K562 (cell line): ENCODE results near the gene IL24. TPM values are rescaled to one million over a fixed set of nuclear protein-coding genes. Genes with fewer than 3 reads are reported as not detected.

Experiments
- CXXC5 ChIP-seq: fragments of 250-450 bp; sonication (Bioruptor Pico); IDR thresholded peaks from 2 replicates; pipeline ENCODE4 v1.8.0; 2022; ENCODE audit warnings: inconsistent platforms, mild to moderate bottlenecking, moderate library complexity
- ELF1 ChIP-seq: fragments of 200-800 bp; sonication (Bioruptor generic); IDR thresholded peaks from 2 replicates; pipeline ENCODE4 v1.6.1; 2016; ENCODE audit warnings: missing genetic modification characterization, missing compliant biosample characterization
- ETS2 ChIP-seq: IDR thresholded peaks from 2 replicates; pipeline ENCODE4 v1.6.1; 2016; ENCODE audit warnings: borderline replicate concordance, missing genetic modification characterization, mild to moderate bottlenecking, moderate library complexity, missing compliant biosample characterization; ENCODE audit not compliant: poor library complexity, severe bottlenecking
- HIVEP1 ChIP-seq: fragments of 250-450 bp; sonication (Bioruptor Pico); IDR thresholded peaks from 2 replicates; pipeline ENCODE4 v1.4.0; 2020; ENCODE audit warnings: mild to moderate bottlenecking
- MTA3 ChIP-seq: fragments of 450-650 bp; formaldehyde crosslinking; IDR thresholded peaks from 2 replicates; pipeline ENCODE4 v1.6.1; 2017; ENCODE audit warnings: mild to moderate bottlenecking, borderline replicate concordance
- SNIP1 ChIP-seq: fragments of 450-650 bp; IDR thresholded peaks from 2 replicates; pipeline ENCODE4 v1.7.1; 2017; ENCODE audit warnings: low read depth, mild to moderate bottlenecking
- SRF ChIP-seq, 2 experiments: fragments of 250-450, 450-650 bp in 1 of 2; sonication (Bioruptor Pico) in 1 of 2; sonication (generic) in 1 of 2; formaldehyde crosslinking; IDR thresholded peaks; 2 replicates each; pipeline versions ENCODE4 v1.5.0 to v1.5.1; 2020 to 2022; ENCODE audit warnings: mild to moderate bottlenecking in 1 of 2, missing genetic modification reagents in 1 of 2
- TBL1XR1 ChIP-seq, 2 experiments: IDR thresholded peaks; 2 replicates each; pipeline ENCODE4 v1.6.1; 2012; ENCODE audit warnings: improper control_type of control experiment in 2 of 2, low read length in 2 of 2, mild to moderate bottlenecking in 1 of 2
- TFE3 ChIP-seq: fragments of 450-650 bp; formaldehyde crosslinking; IDR thresholded peaks from 2 replicates; pipeline ENCODE4 v1.4.0; 2020; ENCODE audit warnings: mild to moderate bottlenecking, mixed read lengths
- THAP12 ChIP-seq: fragments of 250-450 bp; sonication (Bioruptor Pico); IDR thresholded peaks from 2 replicates; pipeline ENCODE4 v1.9.0; 2021; ENCODE audit warnings: mild to moderate bottlenecking, inconsistent platforms
- WHSC1 ChIP-seq: IDR thresholded peaks from one replicate; pipeline ENCODE4 v1.6.1; 2012; ENCODE audit warnings: low read length, control low read depth, inconsistent platforms
- ZBTB40 ChIP-seq, 2 experiments: fragments of 450-650 bp in 1 of 2; sonication (generic) in 1 of 2; formaldehyde crosslinking in 1 of 2; IDR thresholded peaks; 2 replicates each; pipeline versions ENCODE4 v1.7.1 to v1.9.0; 2016 to 2022; ENCODE audit warnings: inconsistent platforms in 1 of 2, mild to moderate bottlenecking in 1 of 2, missing genetic modification reagents in 1 of 2
- ZNF140 ChIP-seq: fragments of 250-450 bp; sonication (Bioruptor Pico); IDR thresholded peaks from 2 replicates; pipeline ENCODE4 v1.8.0; 2021; ENCODE audit warnings: moderate library complexity, mild to moderate bottlenecking, inconsistent platforms
- ZNF212 ChIP-seq: fragments of 450-650 bp; formaldehyde crosslinking; IDR thresholded peaks from 2 replicates; pipeline ENCODE4 v1.4.0; 2020; ENCODE audit warnings: mild to moderate bottlenecking
- ZNF444 ChIP-seq: fragments of 250-450 bp; sonication (Bioruptor Pico); IDR thresholded peaks from 2 replicates; pipeline ENCODE4 v1.4.0; 2020; ENCODE audit warnings: mild to moderate bottlenecking, moderate library complexity
- polyA plus RNA-seq, 8 experiments: library from polyadenylated mRNA; depleted of rRNA in 4 of 8; stranded (reverse) in 5 of 8; unstranded in 3 of 8; fragments of >200 nt; fragmentation: Nextera tagmentation in 2 of 8; fragmentation: Illumina TruSeq in 1 of 8; extraction: Ambion mirVana in 2 of 8; extraction: Trizol in 1 of 8; gene quantifications; 2 replicates each; pipeline versions ENCODE4 v1.2.1 to v1.2.3, GENCODE V29; 2011 to 2014; ENCODE audit warnings: inconsistent platforms in 1 of 8, missing spikeins in 1 of 8
- total RNA-seq, 7 experiments: library from RNA; depleted of rRNA in 6 of 7; stranded (reverse); fragments of >200 nt in 6 of 7; fragmentation: Illumina TruSeq in 2 of 7; extraction: Trizol in 2 of 7; gene quantifications; 2 replicates each; pipeline versions ENCODE4 v1.2.1 to v1.2.3, GENCODE V29; 2011 to 2021; ENCODE audit warnings: low replicate concordance in 1 of 7

The IL24 gene
- total and polyA plus RNA-seq, 9 of the 15 experiments (the other 6 are each of a cell fraction or from before 2014, with no cell fraction given): 0.04 to 0.19 TPM; not detected in 7

- TF ChIP-seq MTA3 (0 out of 2 replicates have a peak, but pooled peaks have one; percentile 26), TFE3 (CRISPR knock-in tag) (no peak), THAP12 (CRISPR knock-in tag) (no peak), SRF (CRISPR knock-in tag; IDR thresholded peaks at IDR 0.05) (0 out of 4 replicates have a peak, but pooled peaks of 1 of the 2 experiments have one; percentile 20), ZNF140 (CRISPR knock-in tag) (no peak), ZBTB40 (IDR thresholded peaks at IDR 0.05) (no peak), ZBTB40 (CRISPR knock-in tag; IDR thresholded peaks at IDR 0.05) (no peak), ETS2 (no peak), WHSC1 (no peak), ELF1 (tag) (no peak), CXXC5 (CRISPR knock-in tag) (0 out of 2 replicates have a peak, but pooled peaks have one; percentile 15), ZNF444 (no peak), ZNF212 (CRISPR knock-in tag) (no peak), HIVEP1 (CRISPR knock-in tag) (no peak), TBL1XR1 (IDR thresholded peaks at IDR 0.05; ENCODE audit: low read length in 2 of 2) (no peak), SNIP1 (no peak)
Observed at GRCh38 chr1:206925106-206925736, 28.0 kb downstream of the IL24 start (continued).
